ENCODE measurements around the gene AKR1A1.

DNA sequence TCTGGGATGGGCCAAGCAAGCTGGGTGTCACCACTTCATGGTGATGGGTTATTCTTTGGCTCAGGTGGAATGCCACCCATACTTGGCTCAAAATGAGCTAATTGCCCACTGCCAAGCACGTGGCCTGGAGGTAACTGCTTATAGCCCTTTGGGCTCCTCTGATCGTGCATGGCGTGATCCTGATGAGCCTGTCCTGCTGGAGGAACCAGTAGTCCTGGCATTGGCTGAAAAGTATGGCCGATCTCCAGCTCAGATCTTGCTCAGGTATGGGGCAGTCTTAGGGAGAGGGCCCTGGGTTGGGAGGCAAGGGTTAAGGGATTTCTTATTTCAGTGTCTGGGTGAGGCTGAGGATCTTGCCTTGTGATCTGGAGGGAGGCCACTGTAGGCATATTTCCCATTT lies 17.8 kb downstream of the AKR1A1 start:
- TF ChIP-seq, protein P1, sequence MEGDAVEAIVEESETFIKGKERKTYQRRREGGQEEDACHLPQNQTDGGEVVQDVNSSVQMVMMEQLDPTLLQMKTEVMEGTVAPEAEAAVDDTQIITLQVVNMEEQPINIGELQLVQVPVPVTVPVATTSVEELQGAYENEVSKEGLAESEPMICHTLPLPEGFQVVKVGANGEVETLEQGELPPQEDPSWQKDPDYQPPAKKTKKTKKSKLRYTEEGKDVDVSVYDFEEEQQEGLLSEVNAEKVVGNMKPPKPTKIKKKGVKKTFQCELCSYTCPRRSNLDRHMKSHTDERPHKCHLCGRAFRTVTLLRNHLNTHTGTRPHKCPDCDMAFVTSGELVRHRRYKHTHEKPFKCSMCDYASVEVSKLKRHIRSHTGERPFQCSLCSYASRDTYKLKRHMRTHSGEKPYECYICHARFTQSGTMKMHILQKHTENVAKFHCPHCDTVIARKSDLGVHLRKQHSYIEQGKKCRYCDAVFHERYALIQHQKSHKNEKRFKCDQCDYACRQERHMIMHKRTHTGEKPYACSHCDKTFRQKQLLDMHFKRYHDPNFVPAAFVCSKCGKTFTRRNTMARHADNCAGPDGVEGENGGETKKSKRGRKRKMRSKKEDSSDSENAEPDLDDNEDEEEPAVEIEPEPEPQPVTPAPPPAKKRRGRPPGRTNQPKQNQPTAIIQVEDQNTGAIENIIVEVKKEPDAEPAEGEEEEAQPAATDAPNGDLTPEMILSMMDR (IDR thresholded peaks at IDR 0.05; ENCODE audit: poor library complexity), result no peak
- no peak for TF ChIP-seq EZH2 (IDR thresholded peaks at IDR 0.05; ENCODE audit: borderline replicate concordance)

Data from hepatocyte (in vitro differentiated cells).